ENCODE data around the gene RAB44.
"Not testable (repeated sequence)": the region's sequence is repeated elsewhere in the genome, so short reads cannot be mapped to it uniquely, and the experiment has no call there.

RAB44 gene

DNA sequence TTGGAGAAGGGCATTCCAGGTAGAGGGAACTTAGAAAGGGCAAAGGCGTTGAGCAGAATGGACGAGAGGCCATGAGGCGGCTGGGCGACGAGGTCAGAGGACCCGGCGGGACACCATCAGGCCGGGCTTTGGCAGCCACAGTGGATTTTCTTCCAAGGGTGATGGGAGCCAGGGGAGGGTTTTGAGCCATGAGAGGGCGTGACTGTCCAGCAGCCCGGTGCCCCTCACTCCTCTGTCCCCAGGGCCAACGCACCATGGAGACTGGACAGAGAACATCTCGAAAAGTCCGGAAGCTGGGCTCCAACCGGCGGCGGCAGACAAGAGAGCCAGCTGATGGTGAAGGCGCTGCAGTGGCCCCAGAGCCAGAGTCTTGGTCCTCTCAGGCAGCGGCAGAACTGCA, 6.4 kb downstream of the RAB44 start:
- no peaks in the 10 kb centered on the region for H3K4me1 ChIP-seq (ENCODE audit: control insufficient read depth, insufficient read depth, low read length)
- H3K27me3 ChIP-seq (ENCODE audit: control insufficient read depth, insufficient read depth, low read length), result no peaks in the 10 kb centered on the region
- H3K4me3 ChIP-seq (ENCODE audit: low read depth, low read length), result no peak overlapping the region
- H3K9ac ChIP-seq (ENCODE audit: low read depth, low read length), result no peak overlapping the region
- no peaks in the 10 kb centered on the region for H3K9me3 ChIP-seq (ENCODE audit: control insufficient read depth, insufficient read depth, low read length)
- H3K36me3 ChIP-seq (ENCODE audit: control insufficient read depth, insufficient read depth, low read length), result peaks cover 3% of the 10 kb centered on the region

DNA sequence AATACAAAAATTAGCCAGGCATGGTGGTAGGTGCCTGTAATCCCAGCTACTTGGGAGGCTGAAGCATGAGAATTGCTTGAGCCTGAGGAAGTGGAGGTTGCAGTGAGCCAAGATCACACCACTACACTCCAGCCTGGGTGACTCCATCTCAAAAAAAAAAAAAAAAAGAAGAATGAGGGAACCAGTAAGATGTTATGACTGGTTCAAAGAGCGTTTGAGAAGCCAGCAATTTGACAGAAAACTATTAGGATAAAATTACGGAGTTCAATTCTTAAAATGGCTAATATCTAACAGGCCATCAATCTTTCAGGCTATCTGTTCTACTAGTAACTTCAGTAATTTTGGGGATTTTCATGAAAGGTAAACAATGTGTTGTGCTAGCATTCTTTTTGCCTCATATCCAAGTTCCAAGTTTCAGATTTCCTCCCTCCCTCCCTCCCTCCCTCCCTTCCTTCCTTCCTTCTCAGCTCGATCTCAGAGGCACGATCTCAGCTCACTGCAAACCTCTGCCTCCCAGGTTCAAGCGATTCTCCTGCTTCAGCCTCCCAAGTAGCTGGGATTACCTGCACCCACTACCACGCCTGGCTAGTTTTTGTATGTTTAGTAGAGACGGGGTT, 7.4 kb downstream of the RAB44 start:
- H3K9me3 ChIP-seq (ENCODE audit: control insufficient read depth, insufficient read depth, low read length); H3K4me1 ChIP-seq (ENCODE audit: control insufficient read depth, insufficient read depth, low read length); H3K36me3 ChIP-seq (ENCODE audit: control insufficient read depth, insufficient read depth, low read length); H3K27me3 ChIP-seq (ENCODE audit: control insufficient read depth, insufficient read depth, low read length); H3K4me3 ChIP-seq (ENCODE audit: low read depth, low read length); H3K9ac ChIP-seq (ENCODE audit: low read depth, low read length): not testable (repeated sequence)

DNA sequence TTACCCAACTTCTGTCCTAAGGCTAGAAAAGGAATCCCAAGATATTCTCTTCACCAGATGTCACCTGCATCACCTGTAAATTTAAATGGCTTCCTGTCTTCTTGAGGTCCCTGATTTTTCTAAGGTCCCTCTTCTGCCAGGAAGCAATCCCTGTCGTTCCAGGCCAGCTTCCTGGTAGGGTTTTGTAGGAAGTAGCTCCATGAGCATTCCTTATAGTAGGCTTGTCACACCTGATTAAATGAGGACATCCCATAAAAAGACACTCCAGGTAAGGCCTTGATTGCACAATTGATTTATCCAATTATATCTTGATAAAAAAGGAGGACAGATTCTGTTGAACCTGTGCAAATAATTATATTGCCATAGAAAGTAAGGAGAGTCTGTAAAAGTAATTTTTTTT, 8.7 kb downstream of the RAB44 start:
- Histone ChIP-seq H3K36me3 (ENCODE audit: control insufficient read depth, insufficient read depth, low read length) (peaks cover 3% of the 10 kb centered on the region), H3K9me3 (ENCODE audit: control insufficient read depth, insufficient read depth, low read length) (no peaks in the 10 kb centered on the region), H3K27me3 (ENCODE audit: control insufficient read depth, insufficient read depth, low read length) (no peaks in the 10 kb centered on the region), H3K4me1 (ENCODE audit: control insufficient read depth, insufficient read depth, low read length) (no peaks in the 10 kb centered on the region), H3K9ac (ENCODE audit: low read depth, low read length) (no peak overlapping the region), H3K4me3 (ENCODE audit: low read depth, low read length) (no peak overlapping the region)

DNA sequence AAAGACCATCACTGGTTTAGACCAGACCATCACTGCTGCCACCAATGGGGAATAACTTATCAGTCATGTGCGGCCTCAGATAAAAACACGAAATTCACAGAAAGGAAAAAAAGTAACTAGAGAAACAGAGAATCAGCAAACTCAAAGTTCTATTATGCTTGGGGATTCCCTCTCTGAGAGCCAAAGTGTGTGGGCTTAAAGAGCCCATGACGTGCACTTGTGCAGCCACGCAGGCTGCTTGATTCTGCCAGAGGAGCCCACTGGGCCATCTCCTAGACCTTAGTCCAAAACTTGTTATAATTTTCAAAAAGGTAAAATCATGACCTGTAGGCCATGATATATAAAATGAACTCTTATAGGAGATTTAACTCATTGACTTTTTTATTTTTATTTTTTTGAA, 15.2 kb downstream of the RAB44 start:
- H3K4me1 ChIP-seq (ENCODE audit: control insufficient read depth, insufficient read depth, low read length), result no peaks in the 10 kb centered on the region
- no peaks in the 10 kb centered on the region for H3K27me3 ChIP-seq (ENCODE audit: control insufficient read depth, insufficient read depth, low read length)
- H3K9me3 ChIP-seq (ENCODE audit: control insufficient read depth, insufficient read depth, low read length), result no peaks in the 10 kb centered on the region
- no peak overlapping the region for H3K4me3 ChIP-seq (ENCODE audit: low read depth, low read length)
- no peak overlapping the region for H3K9ac ChIP-seq (ENCODE audit: low read depth, low read length)
- no peaks in the 10 kb centered on the region for H3K36me3 ChIP-seq (ENCODE audit: control insufficient read depth, insufficient read depth, low read length)

- H3K27me3 ChIP-seq (ENCODE audit: control insufficient read depth, insufficient read depth, low read length), result no peaks in the 10 kb centered on the region
- H3K4me1 ChIP-seq (ENCODE audit: control insufficient read depth, insufficient read depth, low read length), result no peaks in the 10 kb centered on the region
- H3K36me3 ChIP-seq (ENCODE audit: control insufficient read depth, insufficient read depth, low read length), result no peaks in the 10 kb centered on the region
- H3K9ac ChIP-seq (ENCODE audit: low read depth, low read length), result no peak overlapping the region
- no peak overlapping the region for H3K4me3 ChIP-seq (ENCODE audit: low read depth, low read length)
- H3K9me3 ChIP-seq (ENCODE audit: control insufficient read depth, insufficient read depth, low read length), result no peaks in the 10 kb centered on the region
Measured at GRCh38 chr6:36713846-36714245, 16.2 kb downstream of the RAB44 start.

DNA sequence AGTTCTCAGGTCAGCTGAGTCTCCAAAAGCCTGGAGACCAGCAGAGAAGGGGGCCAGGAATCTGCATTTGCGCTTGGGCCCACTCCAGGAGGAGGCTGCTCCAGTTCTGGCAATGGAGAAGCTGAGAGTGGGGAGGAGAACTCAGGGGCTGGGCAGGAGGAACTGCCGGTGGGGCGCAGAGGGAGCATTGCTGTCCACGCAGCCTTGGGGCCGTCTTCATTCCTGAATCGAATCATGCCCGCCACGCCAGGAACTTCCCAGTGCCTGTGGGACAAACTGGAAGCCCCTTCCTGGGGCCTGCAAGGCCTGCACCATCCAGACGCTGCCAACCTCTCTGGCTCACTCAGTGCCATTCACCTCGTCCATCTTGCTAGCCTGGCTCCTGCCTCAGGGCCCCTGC, 16.9 kb downstream of the RAB44 start:
- H3K9me3 ChIP-seq (ENCODE audit: control insufficient read depth, insufficient read depth, low read length), result no peaks in the 10 kb centered on the region
- H3K9ac ChIP-seq (ENCODE audit: low read depth, low read length), result no peak overlapping the region
- H3K27me3 ChIP-seq (ENCODE audit: control insufficient read depth, insufficient read depth, low read length), result no peaks in the 10 kb centered on the region
- H3K4me1 ChIP-seq (ENCODE audit: control insufficient read depth, insufficient read depth, low read length), result no peaks in the 10 kb centered on the region
- H3K4me3 ChIP-seq (ENCODE audit: low read depth, low read length), result no peak overlapping the region
- H3K36me3 ChIP-seq (ENCODE audit: control insufficient read depth, insufficient read depth, low read length), result no peaks in the 10 kb centered on the region

DNA sequence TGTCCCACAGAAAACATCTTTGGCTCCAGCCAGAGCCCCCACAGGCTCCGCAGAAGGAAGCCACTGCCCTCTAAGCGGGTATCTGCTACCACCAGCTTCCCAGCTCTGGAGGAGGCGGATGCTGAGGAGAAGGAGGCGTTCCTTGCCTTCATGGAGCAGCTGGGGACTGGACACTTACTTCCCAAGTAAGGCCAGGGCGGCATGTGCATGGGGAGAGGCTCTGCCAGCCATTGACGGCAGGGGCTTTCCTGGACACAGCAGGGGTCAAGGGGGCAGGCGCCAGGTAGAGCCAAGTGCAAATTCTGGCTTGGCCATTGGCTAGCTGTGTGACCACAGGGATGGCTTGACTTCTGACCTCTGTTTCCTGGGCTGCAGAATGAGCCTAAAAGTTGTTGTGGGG, 17.8 kb downstream of the RAB44 start:
- no peak overlapping the region for H3K4me3 ChIP-seq (ENCODE audit: low read depth, low read length)
- no peaks in the 10 kb centered on the region for H3K36me3 ChIP-seq (ENCODE audit: control insufficient read depth, insufficient read depth, low read length)
- no peaks in the 10 kb centered on the region for H3K27me3 ChIP-seq (ENCODE audit: control insufficient read depth, insufficient read depth, low read length)
- H3K9ac ChIP-seq (ENCODE audit: low read depth, low read length), result no peak overlapping the region
- H3K9me3 ChIP-seq (ENCODE audit: control insufficient read depth, insufficient read depth, low read length), result no peaks in the 10 kb centered on the region
- H3K4me1 ChIP-seq (ENCODE audit: control insufficient read depth, insufficient read depth, low read length), result no peaks in the 10 kb centered on the region

GRCh38 chr6:36716476-36717093, 19.0 kb downstream of the RAB44 start:
- Histone ChIP-seq H3K4me1 (ENCODE audit: control insufficient read depth, insufficient read depth, low read length) (no peaks in the 10 kb centered on the region), H3K9ac (ENCODE audit: low read depth, low read length) (no peak overlapping the region), H3K9me3 (ENCODE audit: control insufficient read depth, insufficient read depth, low read length) (no peaks in the 10 kb centered on the region), H3K36me3 (ENCODE audit: control insufficient read depth, insufficient read depth, low read length) (no peaks in the 10 kb centered on the region), H3K27me3 (ENCODE audit: control insufficient read depth, insufficient read depth, low read length) (no peaks in the 10 kb centered on the region), H3K4me3 (ENCODE audit: low read depth, low read length) (no peak overlapping the region)

DNA sequence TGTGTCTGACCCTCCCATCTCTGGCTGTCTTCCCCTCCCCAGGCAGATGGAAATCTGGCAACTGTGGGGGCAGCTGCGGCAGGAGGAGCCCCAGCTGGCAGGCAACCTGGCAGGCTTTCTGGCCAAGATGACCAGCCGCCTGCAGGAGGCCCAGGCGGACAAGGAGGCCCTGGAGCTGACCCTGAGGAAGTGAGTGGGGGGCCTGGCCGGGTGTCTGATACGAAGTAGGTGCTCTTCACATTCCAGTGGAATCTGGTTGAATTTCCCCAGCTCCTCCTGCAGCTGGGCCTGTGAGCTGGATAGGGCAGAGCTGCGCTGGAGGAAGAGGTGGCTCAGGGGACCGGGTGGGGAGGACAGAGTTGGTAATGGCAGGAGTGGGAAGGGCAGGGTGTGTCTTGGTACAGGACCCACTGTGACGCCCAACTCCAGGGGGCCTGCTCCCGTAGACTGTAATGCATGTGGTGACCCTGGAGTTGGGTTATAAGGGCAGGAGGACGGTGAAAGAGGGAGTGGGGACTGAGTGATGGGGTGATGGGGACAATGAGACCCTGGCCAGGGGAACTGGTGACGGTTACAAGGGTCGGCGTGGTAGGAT, 19.7 kb downstream of the RAB44 start:
- Histone ChIP-seq H3K9ac (ENCODE audit: low read depth, low read length) (no peak overlapping the region), H3K27me3 (ENCODE audit: control insufficient read depth, insufficient read depth, low read length) (no peaks in the 10 kb centered on the region), H3K4me1 (ENCODE audit: control insufficient read depth, insufficient read depth, low read length) (no peaks in the 10 kb centered on the region), H3K9me3 (ENCODE audit: control insufficient read depth, insufficient read depth, low read length) (no peaks in the 10 kb centered on the region), H3K4me3 (ENCODE audit: low read depth, low read length) (no peak overlapping the region), H3K36me3 (ENCODE audit: control insufficient read depth, insufficient read depth, low read length) (no peaks in the 10 kb centered on the region)

DNA sequence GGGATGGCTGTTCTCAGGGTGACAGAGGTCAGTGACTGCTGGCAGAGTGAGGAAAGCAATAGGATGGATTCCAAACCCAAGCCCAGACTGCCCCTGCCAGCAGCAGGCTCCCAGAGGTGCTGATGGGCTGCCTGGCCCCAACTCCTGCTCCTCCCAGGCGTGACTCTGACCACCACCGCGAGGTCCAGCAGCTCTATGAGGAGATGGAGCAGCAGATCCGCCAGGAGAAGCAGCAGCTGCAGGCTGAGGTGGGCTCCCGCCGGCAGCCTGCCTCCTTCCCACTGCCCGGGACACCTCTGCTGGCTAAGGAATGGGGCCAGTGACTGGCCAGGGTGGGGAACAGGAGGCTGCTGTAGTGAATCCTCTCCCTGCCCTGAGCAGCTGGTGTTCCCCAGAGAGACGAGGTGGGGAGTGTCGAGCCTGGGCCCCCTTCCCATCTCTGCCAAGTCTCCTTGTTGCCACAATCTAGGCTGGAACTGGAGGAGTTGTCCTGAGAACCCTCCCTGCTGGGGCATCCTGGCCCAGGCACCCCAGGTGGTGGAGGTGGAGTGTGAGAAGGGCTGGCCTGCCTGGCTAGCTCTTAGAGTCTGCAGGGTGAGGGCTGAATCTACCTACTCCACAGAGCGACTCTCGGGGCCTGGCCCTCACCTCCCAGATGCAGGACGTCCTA, 20.4 kb downstream of the RAB44 start:
- no peaks in the 10 kb centered on the region for H3K4me1 ChIP-seq (ENCODE audit: control insufficient read depth, insufficient read depth, low read length)
- H3K9me3 ChIP-seq (ENCODE audit: control insufficient read depth, insufficient read depth, low read length), result no peaks in the 10 kb centered on the region
- no peaks in the 10 kb centered on the region for H3K27me3 ChIP-seq (ENCODE audit: control insufficient read depth, insufficient read depth, low read length)
- H3K4me3 ChIP-seq (ENCODE audit: low read depth, low read length), result no peak overlapping the region
- H3K9ac ChIP-seq (ENCODE audit: low read depth, low read length), result no peak overlapping the region
- no peaks in the 10 kb centered on the region for H3K36me3 ChIP-seq (ENCODE audit: control insufficient read depth, insufficient read depth, low read length)

DNA sequence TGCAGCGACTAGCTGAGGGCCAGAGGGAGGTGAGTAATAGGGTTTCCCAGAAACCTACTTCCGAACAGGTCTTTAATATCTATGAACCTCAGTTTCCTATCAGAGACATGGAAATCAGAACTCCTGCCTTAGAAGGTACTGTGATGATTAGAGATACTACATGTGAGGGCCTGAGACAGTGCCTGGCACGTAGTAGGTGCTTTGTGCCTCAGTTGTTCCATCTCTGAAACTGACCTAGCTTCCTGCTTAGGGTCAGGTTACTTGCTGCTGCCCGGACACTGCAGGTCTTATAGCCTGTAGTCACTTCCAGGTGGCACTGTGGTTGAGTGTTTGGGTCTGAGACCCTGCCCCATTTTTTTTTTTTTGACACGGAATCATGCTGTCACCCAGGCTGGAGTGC, 20.9 kb downstream of the RAB44 start:
- no peaks in the 10 kb centered on the region for H3K36me3 ChIP-seq (ENCODE audit: control insufficient read depth, insufficient read depth, low read length)
- no peak overlapping the region for H3K9ac ChIP-seq (ENCODE audit: low read depth, low read length)
- H3K9me3 ChIP-seq (ENCODE audit: control insufficient read depth, insufficient read depth, low read length), result no peaks in the 10 kb centered on the region
- H3K4me1 ChIP-seq (ENCODE audit: control insufficient read depth, insufficient read depth, low read length), result no peaks in the 10 kb centered on the region
- H3K27me3 ChIP-seq (ENCODE audit: control insufficient read depth, insufficient read depth, low read length), result no peaks in the 10 kb centered on the region
- no peak overlapping the region for H3K4me3 ChIP-seq (ENCODE audit: low read depth, low read length)

- Histone ChIP-seq H3K9ac (ENCODE audit: low read depth, low read length) (no peak overlapping the region), H3K27me3 (ENCODE audit: control insufficient read depth, insufficient read depth, low read length) (no peaks in the 10 kb centered on the region), H3K9me3 (ENCODE audit: control insufficient read depth, insufficient read depth, low read length) (no peaks in the 10 kb centered on the region), H3K36me3 (ENCODE audit: control insufficient read depth, insufficient read depth, low read length) (no peaks in the 10 kb centered on the region), H3K4me3 (ENCODE audit: low read depth, low read length) (no peak overlapping the region), H3K4me1 (ENCODE audit: control insufficient read depth, insufficient read depth, low read length) (no peaks in the 10 kb centered on the region)
Measured at GRCh38 chr6:36719126-36719525, 21.5 kb downstream of the RAB44 start.

Measured in iPS-15b (cell line).